ENCODE results near the gene PCBP3.

PCBP3 gene

DNA sequence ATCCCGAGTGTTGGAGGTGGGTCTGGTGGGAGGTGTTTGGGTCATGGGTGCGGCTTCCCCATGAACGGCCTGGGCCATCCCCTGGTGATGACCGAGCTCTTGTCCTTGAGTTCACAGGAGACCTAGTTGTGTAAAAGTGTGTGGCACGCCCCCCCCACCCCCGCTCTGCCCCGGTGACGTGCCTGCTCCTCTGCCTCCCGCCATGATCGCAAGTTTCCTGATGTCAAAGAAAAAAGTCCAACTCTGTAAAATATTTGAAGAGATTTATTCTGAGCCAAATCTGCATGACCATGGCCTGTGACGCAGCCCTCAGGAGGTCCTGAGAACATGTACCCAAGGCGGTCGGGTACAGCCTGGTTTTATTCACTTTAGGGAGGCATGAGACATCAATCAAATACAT, 212.9 kb downstream of the PCBP3 start:
- DNase-seq (ENCODE audit: low read depth in 2 of 3, low spot score in 1 of 3), result no peak

DNA sequence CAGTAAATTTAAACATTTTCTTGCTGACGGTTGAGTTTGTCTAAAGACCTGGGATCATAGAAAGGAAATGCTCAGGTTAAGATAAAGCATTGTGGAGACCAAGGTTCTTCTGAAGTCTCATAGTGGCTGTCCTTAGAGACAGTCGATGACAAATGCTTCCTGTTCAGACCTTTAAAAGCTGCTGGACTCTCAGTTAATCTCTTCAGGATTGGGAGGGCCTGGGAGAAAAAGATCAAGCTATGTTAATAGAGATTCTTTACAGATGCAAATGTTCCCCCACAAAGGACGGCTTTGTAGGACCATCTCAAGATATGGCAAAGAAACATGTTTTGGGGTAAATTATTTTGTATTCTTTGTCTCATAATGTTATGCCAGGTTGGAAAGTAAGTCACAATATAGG, 213.4 kb downstream of the PCBP3 start:
- no peak for DNase-seq (ENCODE audit: low read depth in 2 of 3, low spot score in 1 of 3)

DNA sequence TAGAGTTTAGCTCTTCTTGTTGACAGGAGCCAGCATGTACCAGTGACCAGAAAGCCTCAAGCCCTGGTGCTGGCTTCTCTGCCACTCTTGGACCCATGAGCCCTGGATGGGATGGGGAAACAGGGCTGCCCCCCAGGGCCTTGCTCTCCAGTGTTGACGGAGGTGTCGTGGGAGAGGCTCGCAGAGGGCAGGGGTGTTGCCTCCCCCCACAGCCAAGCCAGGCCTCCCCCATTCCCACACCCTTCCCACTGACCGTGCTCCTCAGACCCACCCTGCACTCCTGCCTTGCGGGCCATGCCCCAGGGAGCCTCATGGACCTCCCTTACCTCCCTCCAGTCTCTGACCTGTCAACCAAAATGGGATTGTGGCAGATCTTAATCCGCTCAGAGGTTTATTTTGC, 214.2 kb downstream of the PCBP3 start:
- DNase-seq (ENCODE audit: low read depth in 2 of 3, low spot score in 1 of 3), result no peak

DNA sequence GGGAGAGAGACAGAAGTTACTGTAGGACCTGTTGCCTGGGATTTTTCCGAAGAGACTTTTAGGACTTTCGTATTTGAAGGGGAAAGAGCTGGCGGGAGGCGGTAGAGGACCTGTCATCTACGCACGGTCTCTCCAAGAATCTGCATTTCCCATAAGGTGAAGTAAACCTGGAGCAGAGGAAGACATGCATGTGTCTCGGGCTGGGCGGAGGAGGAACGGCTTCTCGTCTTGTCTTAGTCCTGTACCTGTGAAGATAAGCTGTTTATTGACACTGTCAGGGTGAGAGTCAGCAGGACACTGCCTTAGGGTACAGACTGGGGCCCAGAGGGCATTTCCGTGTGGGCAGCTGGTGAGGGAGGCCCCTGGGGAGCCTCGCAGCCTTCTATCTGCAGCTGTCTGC, 214.7 kb downstream of the PCBP3 start:
- DNase-seq (ENCODE audit: low read depth in 2 of 3, low spot score in 1 of 3), result no peak

DNA sequence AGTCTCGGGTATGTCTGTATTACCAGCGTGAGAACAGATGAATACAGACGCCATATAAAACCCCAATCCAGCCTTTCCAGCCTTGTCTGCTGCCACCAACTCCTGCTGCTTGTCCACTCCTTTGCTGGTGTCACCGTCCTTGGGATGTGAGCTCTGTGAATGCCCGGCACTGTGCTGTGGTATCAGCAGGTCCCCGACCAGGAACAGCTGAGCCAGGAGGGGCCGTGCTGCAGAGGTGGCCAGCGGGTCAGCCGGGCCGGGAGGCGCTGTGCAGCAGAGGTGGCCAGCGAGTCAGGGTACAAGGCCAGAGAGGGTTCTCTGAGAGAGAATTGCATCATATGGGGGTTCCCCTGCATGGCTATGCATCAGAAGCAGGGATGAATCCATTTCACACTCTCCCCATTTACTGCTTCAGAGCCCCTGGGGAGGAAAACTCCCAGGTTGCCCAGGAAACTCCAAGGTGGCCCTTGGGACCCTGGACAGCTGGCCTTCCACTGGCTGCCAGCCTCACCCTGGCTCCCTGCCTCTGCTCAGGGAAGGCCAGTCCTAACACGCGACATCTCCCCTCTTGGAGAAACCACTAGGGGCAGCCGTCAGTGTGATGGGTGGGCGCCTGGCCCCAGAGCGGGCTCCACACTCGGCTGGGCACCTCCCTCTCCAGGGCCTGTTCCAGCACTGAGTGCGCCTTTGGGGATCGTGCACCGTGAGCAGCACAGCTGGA, 215.7 kb downstream of the PCBP3 start:
- no peak for DNase-seq (ENCODE audit: low read depth in 2 of 3, low spot score in 1 of 3)

DNA sequence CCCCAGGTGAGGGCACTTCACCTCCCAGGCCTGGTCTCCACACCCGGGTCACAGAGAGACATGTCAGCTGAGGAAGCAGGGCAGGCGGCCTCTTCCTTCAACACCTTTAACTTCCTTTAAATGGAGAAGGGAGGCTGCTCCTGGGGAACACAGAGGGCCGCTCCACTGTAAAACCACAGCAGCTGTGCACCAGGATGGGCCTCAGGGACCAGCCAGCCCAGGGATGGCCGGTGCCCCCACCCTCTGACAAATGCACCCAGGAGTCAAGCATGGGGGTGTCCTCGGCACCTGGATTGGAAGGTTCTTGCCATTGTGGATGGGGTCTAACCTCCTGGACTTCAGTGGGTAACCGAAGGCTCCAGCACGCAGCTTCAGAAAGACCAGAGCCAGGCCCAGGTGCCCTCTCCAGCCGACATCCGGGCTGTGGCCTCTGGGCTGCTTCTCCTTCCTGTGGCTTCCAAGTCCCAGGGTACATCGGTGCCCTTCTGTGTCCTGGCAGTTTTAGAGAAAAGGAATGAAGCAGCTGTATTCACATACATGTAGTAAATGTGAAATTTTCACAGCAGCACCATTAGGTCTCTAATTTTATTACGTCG, 216.3 kb downstream of the PCBP3 start:
- no peak for DNase-seq (ENCODE audit: low read depth in 2 of 3, low spot score in 1 of 3)

DNA sequence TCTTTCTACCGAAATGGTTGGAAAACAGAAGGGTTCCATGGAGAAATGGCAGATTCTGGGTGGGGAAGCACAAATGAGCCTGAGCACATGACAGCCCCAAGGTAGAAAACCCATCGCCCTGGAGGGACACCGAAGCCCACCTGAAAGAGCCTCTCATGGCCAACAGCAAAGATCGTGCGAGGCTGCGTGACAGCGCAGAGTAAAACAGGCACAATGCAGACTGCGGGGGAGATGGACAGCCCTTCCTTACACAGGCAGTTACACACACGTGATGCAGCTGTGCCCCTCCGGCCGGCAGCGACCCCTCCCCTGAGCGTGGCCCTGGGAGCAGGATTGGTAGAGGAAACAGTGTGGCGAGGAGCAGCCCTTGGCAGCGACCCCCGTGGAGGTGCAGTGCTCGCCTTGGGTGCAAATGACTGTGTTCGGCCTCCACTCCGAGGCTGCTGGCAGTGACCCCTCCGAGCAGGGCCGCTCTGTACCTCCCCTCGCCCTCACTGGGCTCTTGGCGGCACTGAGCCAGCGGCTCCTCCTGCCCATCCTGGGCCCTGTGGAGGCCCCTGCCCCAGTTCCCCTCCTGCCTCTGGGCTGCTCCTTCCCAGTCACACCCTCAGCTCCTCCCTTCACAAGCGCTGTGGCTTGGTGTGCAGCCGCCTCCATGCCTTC, 217.1 kb downstream of the PCBP3 start:
- DNase-seq (ENCODE audit: low read depth in 2 of 3, low spot score in 1 of 3), result no peak

DNA sequence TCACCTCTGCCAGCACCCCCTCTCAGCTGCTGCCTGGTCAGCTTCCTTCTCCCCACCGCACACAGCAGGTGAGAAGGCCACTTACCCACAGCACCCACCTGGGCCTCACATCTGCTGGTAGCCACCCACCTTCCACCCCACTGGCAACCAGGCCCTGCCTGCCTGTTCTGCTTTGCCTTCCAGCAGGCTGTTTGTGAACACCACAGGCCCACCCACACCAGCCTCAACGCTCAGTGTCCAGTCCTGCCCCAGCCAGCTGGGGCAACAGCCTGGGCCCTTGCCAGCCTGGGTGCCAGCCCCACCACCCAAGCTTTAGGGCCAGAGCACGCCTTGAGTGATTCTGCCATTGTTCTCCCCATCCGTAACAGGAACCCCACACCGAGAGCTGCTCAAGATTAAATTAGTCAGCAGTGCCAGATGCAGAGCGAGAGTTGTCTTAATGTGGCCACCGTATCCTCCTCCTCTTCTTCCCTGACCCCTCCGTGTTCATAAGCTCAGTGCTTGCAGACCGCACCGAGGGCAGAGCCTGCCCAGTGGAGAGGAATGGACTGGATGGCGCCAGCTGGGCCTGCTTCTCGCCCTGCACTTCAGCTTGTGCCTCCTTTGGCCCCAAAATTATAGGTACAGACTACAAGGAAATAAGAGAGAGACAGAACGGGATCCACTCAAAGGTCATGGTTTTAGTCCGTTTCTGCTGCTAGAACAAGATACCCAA, 217.8 kb downstream of the PCBP3 start:
- no peak for DNase-seq (ENCODE audit: low read depth in 2 of 3, low spot score in 1 of 3)

DNA sequence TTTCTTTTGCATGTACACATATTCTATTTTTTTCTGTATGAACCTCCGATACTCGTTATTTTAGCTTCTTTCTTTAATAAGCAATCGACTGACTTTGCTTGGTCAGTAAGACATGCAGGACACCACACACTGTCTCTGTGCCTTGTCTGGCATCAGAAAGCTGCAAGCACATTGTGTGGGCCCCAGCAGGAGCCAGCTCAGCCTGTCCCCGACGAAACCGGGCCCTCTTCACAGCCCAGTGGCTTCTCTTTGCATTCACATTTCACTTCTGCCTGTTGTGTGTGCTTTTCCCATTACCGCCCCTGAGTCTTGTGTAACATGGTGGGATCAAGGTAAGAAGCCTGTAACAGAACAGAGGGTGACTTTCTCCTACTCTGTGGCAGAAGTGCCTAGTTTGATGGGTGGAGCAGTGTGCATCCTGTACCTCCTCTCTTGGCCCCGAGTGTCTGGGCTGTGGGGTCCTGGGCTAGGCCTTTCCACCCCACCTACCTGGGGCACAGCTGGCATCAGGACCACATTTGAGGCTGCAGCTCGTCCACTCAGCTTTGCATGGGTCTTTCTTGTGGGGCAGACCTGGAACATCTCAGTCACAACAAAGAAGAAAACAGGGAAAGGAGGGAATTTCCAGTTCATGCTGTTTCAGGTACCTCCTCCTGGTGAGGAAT, 219.2 kb downstream of the PCBP3 start:
- DNase-seq (ENCODE audit: low read depth in 2 of 3, low spot score in 1 of 3), result no peak

DNA sequence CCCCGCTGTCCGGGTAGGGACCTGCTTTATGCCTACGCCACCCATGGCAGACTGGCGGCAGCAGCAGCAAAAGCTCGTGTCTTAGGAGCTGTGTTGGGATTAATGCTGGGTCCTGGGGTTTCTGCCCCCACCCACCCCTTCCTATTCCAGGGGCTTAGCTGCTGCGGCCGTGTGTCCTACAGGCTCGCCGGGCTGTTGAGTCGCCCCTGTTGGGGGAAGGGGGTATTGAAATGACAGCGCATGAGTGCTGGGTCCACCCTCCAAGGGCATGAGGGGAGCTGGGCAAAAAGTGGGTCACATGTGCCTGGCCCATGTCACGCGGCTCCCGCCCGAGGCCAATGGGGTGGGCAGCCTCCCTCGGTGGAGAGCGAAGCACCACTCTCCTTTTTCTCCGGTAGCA, 219.7 kb downstream of the PCBP3 start:
- DNase-seq (ENCODE audit: low read depth in 2 of 3, low spot score in 1 of 3), result no peak

DNA sequence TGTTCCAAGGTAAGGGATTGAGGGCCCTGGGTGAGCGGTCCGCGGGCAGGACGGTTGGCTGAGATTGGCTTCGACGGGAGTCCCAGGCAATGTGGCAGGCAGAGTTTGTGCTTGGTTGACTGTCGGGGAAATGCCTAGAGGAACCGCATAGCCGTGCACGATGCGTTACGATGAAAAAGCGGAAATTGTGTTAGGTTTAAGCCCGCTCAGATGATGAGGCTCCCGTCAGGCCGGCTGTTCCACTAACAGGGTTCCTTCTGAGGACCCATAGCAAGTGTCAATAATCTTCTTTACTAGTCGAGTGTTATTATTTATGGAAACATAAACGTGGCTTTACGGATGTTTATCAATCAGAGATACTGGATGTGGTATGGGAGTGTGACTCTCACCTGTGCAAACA, 220.2 kb downstream of the PCBP3 start:
- no peak for DNase-seq (ENCODE audit: low read depth in 2 of 3, low spot score in 1 of 3)

DNA sequence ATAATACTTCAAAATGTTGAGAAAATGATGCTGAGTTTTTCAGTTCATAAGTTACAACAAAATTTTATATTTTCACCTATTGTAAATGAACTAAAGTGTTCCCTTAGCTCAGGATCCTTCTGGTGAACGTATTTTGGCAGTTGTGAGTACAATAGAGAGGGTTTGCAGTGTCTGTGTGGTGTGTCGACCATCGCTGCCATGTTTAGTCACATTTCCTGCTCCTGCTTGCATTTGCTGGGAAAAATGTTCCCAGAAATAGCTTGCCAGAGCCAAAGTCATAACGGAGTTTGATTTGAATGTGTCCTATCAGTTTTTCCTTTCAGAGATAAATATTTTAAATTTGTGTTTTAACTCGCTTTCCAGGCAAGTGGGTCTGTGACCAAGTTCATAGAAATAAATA, 220.9 kb downstream of the PCBP3 start:
- DNase-seq (ENCODE audit: low read depth in 2 of 3, low spot score in 1 of 3), result no peak

DNA sequence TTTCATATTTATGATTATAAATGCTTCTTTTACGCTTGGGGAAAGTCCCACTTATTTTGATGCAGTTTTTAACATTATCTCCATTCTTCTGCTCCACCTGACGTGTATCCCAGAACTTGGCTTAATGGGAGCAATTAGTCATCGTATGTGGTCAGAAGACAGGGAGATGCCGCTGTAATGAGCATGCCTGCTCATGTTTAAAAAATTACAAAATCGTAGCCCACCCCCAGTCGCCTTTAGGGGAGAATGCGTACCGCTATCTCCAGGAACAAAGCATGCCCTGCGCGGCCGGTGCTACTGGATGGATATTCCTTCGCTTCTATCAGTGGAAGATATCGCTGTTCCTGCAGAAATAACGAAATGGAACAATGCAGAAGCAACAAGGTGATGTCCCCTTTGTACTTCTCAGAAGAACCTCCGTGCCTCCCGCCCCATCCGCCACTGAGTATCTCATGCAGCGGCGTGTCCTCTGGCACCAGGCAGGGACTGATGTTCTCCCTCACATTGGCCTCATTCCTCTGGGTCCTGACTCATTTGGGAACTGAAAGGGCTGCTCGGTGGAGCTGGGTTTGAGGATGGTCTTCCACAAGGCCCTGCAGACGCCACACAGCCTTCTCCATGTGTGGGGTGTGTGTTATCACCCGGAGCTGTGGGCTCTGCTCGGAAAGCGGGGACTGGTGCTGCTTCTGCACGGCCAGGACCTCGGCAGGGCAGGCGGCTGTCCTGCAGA, 221.7 kb downstream of the PCBP3 start:
- DNase-seq (ENCODE audit: low read depth in 2 of 3, low spot score in 1 of 3), result no peak

DNA sequence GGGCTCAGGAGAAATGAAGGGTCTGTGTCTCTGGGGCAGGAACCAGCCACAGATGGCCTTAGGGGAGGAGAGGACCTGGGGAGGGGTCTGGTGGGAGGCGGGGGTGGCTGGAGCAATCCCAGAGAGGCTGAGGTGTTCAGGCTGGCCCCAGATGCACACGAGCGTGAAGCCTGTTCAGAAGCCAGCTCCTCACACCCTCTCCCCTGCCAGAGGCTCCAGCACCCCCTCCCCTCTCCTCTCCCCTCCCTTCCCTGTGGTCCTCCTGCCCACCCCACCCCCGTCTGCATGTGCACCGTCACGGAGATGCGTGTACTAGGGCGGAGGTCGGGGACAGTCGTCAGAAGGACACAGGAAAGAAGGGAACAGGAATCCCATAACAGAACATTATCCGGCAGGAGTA, 223.0 kb downstream of the PCBP3 start:
- DNase-seq (ENCODE audit: low read depth in 2 of 3, low spot score in 1 of 3), result no peak

DNA sequence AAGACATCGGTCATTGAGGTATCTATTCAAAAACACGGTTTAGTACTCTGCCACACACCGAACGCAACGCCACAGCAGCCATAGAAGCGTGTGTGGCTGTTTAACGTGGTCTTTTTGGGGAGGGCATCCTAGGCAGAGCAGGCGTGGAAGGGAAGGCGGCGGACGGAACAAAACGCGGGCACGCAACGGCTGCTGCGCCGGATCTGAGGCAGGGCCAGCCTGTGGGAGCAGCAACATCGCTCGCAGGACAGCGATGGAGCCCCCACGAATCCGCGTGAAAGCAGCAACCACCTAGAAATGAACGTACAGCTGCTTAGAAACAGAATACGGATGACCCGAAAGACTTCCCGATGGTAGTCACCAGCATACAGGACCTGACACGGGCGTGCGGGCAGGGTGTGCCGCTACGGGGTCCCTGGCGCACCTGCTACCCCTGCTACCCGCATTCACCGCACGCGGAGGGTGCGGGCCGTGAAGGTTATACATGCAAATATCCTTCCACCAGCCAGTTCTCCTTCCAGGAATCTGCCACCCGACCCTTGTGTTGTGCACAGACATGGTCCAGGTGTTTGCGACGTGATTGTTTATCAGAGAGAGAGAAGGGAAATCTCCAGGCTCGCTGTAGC, 223.6 kb downstream of the PCBP3 start:
- DNase-seq (ENCODE audit: low read depth in 2 of 3, low spot score in 1 of 3), result no peak

DNA sequence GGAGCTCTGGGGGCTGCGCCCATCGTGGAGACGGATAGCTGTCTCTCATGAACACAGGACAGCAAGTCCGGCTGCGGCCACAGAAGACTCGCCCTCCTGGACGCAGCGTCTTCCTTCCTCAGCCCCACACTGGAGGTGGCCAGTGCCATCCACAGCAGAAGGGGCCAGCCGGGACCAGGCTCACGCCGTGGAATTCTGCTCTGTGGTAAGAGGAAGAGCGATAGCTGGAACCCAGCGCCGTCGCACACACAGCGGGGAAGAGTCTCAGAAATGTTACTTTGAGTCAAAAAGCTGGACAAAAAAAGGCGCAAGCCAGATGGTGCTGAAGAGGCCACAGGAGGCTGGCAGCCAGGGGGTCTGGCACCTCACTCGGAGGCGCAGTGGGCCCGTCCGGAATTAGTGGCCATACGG, 224.2 kb downstream of the PCBP3 start:
- no peak for DNase-seq (ENCODE audit: low read depth in 2 of 3, low spot score in 1 of 3)

DNA sequence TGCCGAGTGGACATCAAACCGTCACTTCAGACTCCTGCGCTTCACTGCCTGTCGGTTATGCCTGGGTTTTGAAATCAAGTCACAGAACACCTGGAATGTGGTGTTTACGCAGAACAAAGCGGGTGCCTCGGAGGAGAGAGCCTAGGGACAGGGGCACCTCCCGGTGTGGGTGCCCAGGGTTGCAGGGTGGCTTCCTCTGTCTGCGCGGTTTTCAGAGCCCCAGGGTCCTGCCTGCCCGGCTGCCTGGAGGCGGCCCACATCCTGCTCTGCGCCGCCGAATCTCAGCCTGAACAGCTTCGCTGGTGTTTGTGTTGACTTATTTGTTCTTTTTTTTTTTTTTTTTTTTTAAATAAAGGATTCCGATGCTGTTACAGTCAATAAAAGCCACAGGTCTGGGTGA, 224.6 kb downstream of the PCBP3 start:
- no peak for DNase-seq (ENCODE audit: low read depth in 2 of 3, low spot score in 1 of 3)

DNA sequence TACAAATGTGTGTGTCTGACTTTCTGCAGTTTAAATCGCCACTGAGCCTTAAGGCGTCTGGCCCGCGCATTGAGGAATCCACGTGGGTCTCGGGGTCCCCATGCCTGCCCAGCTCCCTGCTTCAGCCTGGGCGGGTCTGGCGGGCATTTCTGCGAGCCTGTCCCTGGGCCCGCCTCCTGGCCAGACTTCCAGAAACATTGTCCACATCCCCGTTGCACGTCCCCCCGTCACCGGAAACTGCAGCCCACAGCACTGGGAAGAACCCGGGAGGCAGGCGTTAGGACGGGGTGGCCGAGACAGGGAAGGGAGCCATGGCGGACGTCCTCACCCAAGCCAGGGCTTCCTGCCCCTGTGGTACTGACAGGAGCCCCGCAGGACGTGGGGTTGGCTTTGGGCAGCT, 225.0 kb downstream of the PCBP3 start:
- no peak for DNase-seq (ENCODE audit: low read depth in 2 of 3, low spot score in 1 of 3)

DNA sequence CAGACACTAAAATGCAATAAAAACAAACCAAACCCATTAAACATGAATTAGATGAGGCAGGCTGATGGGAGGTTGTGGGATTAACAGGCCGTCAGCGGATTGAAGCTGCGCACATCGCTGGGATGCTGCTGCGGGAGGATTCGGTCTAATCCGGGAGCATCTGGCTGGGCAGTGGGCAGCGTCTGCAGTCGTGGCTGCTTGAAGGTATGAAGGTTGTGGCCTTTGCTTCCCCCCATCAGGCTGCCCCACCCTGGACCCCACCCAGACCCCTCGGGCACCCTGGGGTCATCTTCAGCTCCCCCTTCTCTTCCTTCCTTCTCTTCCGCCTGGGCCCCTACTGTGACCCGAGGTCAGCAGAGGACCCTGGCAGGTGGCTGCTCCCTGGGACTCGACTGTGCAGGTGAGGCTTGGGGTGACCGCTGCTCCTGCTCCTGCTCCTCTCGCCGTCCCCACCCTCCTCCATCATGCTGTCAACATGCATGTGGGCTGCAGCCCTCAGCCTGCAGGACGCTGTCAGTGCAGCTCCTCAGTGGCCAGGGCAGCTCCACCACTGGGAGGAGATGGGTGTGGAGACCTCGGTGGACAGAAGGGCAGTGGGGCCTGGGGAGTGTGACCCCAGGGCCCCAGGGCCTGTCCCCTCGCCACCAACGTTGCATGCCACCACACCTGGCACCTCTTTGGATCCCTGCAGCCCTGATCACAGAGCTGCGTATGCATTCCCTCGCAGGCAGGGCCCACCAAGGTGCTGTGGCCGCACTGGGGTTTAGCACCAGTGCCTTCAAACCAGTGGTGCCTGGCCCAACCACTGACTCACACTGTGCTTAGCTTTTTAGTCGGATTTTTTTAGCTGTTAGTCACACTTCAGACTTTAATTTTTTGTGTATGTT, 225.8 kb downstream of the PCBP3 start:
- no peak for DNase-seq (ENCODE audit: low read depth in 2 of 3, low spot score in 1 of 3)

All from stimulated activated CD4-positive, alpha-beta T cell treated with anti-CD3 and anti-CD28 coated beads, Interleukin-12 subunit alpha, Interleukin-12 subunit beta, amount 100 ng/mL, for 48 hours (primary cell).